GM18867 (cell line): Measurements from ENCODE around the gene GUCA1A.
"Not testable (repeated sequence)": the region's sequence is repeated elsewhere in the genome, so short reads cannot be mapped to it uniquely, and the experiment has no call there.

ENCODE experiments used
- ATAC-seq: cut with Tn5 transposase; IDR thresholded peaks from one replicate; pipeline ENCODE4 v1.9.1; 2021; ENCODE audit warnings: mild to moderate bottlenecking, moderate library complexity; ENCODE audit not compliant: unreplicated experiment

GUCA1A gene

GRCh38 chr6:42171813-42172581 lies 1.2 kb upstream of the GUCA1A start:
- ATAC-seq, result no peak

DNA sequence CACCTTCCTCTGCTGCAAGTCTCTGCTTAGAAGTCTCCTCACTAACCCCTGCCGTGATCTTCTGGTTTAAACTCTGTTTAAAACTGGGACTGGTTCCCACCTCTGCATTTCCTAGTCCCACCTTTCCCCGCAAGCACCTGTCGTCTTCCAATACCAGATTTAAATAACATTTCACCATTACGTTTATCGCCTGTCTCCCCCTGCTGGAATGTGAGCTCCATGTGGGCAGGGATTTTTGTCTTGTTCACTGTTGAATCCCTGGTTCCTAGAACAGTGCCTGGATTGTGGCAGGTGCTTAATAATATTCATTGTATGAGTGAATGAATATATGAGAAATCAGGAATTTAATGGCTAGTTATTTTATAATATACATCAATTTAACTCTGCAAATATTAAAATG lies 2.7 kb downstream of the GUCA1A start:
- ATAC-seq, result no peak

DNA sequence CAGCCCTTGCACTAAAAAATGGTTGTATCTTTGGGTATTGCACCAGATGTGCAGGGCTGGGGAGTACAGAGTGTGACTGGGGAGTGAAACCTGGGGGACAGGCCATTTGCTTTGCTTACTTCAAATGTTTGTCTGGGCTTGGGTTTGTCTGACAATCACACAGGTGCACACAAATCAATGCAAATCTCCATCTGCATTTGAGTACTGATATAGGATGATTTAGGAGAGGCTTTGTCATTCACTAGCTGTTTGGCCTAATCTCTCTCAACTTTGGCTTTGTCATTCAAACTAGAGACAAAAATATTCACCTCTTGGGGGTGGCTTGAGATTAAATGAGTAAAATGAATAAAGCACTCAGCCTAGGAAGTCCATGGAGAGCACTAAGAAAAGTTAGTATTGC lies 3.8 kb downstream of the GUCA1A start:
- ATAC-seq, result no peak

GRCh38 chr6:42177514-42178364 lies 4.6 kb downstream of the GUCA1A start:
- no peak for ATAC-seq

- no peak for ATAC-seq
These were observed 6.2 kb downstream of the GUCA1A start for GRCh38 chr6:42179261-42179944.

GRCh38 chr6:42179945-42180313 lies 6.8 kb downstream of the GUCA1A start:
- no peak for ATAC-seq

GRCh38 chr6:42182101-42182500 lies 8.9 kb downstream of the GUCA1A start:
- no peak for ATAC-seq

DNA sequence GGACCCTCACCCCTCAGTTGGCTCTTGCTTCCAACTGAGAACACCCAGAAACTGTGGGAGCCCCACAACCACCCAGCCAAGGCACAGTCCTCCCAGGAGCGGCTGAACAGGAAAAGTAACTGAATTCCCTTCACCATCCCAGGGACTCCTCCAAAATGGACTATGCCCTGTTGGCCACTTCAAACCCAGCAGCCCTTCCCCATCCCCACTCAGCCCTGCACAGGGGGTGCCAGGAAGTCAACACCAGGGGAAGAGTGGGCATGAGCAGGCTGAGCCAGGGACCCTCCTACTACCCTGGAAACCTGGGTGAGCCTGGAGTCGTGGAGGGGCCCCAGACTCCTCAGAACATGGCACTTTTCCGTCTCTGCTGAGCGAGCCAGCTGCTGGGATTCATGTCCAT lies 11.3 kb downstream of the GUCA1A start:
- ATAC-seq, result no peak

DNA sequence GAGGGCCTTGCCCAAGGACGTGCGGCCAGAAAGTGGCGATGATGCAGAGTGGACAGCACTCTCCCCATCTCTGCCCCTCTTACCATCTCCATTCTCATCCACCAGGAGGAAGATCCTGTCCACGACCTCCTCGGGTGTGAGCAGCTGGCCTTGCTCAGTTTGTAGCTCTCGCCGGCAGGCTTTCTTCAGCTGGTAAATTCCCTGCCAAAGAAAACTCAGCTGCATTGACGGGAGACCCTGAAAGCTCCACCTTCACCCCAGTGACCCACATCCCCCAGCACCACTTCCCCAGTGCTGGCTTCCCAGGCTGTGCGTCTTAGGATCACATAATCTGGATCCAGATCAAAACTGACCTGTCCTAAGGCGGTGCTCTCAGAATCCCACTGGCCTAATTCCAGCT lies 12.4 kb downstream of the GUCA1A start:
- no peak for ATAC-seq

- no peak for ATAC-seq
These were observed 15.2 kb downstream of the GUCA1A start for GRCh38 chr6:42188406-42188805.

GRCh38 chr6:42190554-42191183 lies 17.5 kb downstream of the GUCA1A start:
- no peak for ATAC-seq

- not testable (repeated sequence) for ATAC-seq
These were observed 19.2 kb downstream of the GUCA1A start for GRCh38 chr6:42192385-42192784.

DNA sequence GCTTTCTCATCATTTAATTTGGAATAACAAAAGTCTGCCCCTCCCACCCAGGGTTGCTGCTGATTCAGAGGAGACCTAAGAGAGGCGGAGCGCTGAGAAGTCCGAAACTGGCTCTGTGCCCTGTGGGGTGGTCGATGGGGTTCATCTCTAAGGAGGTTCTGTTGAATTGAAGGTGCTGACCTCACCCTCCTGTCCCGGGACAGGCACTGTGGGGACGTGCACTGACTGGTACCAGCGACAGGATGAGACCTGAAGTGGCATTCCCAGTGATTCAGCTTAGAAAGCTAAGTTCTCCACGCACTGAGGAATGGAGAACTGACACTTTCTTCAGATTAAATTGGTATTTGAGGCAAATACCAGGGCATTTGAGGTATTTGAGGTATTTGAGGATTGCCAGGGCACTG lies 20.3 kb downstream of the GUCA1A start:
- ATAC-seq, result no peak

GRCh38 chr6:42194056-42194455 lies 20.9 kb downstream of the GUCA1A start:
- no peak for ATAC-seq

- no peak for ATAC-seq
These were observed 22.3 kb downstream of the GUCA1A start for GRCh38 chr6:42195415-42195814.

DNA sequence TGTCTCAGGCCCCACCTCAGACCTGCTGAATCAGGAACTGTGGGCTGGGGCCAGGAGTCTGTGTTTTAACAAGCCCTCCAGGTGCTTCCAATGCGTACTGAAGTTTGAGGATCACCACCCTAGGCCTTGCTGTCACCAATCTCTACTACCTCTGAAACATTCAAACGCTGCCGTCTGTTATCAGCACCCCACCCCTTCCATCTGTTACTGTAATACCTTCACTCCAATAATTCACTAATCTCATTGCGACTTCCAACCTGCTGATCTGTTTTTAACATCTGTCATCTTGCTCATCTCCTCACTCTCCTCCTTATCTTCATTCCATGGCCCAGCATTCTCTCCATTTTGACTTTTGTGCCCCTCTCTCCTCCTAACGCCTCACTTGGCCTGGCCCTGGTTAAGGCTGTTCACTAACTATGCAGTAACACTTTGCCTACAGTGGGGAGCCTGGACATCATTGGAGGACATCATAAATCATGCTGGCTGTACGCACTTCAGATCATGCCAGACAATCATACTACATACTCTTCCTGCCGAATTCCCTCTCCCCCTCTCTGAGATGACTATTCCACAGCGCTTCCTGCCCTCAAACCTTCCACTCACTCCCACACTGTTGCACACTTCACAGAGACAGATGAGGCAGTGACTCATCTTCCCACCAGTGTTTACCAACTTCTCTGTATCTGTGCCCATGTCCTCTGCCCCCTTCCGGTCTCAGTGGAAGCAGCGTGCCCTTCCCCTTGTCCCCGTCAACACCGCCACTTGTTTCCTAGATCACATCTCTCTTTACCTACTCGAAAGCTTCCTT lies 24.6 kb downstream of the GUCA1A start:
- ATAC-seq, result no peak

DNA sequence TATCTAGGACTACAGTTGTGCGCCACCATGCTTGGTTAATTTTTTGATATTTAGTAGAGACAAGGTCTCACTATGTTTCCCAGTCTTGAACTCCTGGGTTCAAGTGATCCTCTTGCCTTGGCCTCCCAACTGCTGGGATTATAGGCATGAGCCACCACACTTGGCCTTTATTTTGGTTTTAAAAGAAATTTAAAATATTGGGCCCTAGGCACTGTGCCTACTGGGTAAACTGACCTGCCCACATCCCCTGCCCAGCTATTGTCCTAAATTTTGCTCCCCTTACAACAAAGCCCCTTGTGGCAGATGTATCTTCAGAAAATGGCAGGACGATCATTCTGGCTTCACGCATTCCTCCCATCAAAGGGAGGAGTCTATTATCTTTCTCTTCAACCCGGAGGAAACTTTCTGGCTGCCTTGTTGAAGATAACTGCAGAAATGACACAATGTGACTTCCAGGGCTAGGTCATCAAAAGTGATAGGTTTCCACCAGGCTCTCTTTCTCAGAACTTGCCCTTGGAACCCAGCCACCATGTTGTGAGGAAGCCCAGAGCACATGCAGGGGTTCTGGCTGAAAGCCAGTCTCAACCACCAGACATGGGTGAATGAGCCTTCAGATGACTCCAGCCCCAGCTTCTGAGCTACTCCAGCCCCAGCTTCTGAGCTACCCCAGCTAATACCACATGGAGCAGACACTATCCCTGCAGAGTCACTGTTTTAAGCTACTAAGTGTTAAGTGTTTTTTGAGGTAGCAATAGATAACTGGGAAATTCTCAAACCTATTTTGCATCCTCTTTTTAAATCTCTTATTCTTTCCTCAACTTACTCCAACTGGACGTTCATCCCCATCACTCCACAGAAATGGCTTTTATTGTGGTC lies 26.2 kb downstream of the GUCA1A start:
- ATAC-seq, result no peak

GRCh38 chr6:42200035-42200434 lies 26.9 kb downstream of the GUCA1A start:
- no peak for ATAC-seq

GRCh38 chr6:42201382-42201781 lies 28.2 kb downstream of the GUCA1A start:
- ATAC-seq, result no peak
